ENCODE results near the gene LYSMD3. TPM values are rescaled to one million over a fixed set of nuclear protein-coding genes. Genes with fewer than 3 reads are reported as not detected.

LYSMD3 gene
- total RNA-seq, 1 donor from 2014 or later = 12.6 TPM

GRCh38 chr5:90484540-90484939 lies 44.8 kb downstream of the LYSMD3 start:
- no peak for ATAC-seq

GRCh38 chr5:90483206-90483605 lies 46.2 kb downstream of the LYSMD3 start:
- no peak for ATAC-seq

More at GRCh38 chr5:90484540-90484939, 44.8 kb downstream of the LYSMD3 start:
- no peak for DNase-seq (ENCODE audit: low spot score)

GRCh38 chr5:90480699-90481098 lies 48.7 kb downstream of the LYSMD3 start:
- ATAC-seq (no peak), DNase-seq (ENCODE audit: low spot score) (no peak)

More at GRCh38 chr5:90483206-90483605, 46.2 kb downstream of the LYSMD3 start:
- DNase-seq (ENCODE audit: low spot score) = no peak

GRCh38 chr5:90479611-90480385 lies 49.6 kb downstream of the LYSMD3 start:
- no peak for ATAC-seq
- no peak for DNase-seq (ENCODE audit: low spot score)

- DNase-seq (ENCODE audit: low spot score) (no peak), ATAC-seq (no peak)
Measured at GRCh38 chr5:90477621-90478215, 51.7 kb downstream of the LYSMD3 start.

GRCh38 chr5:90477073-90477472 lies 52.3 kb downstream of the LYSMD3 start:
- ATAC-seq (no peak), DNase-seq (ENCODE audit: low spot score) (no peak)

GRCh38 chr5:90476391-90476790 lies 53.0 kb downstream of the LYSMD3 start:
- no peak for DNase-seq (ENCODE audit: low spot score)
- no peak for ATAC-seq

- ATAC-seq = no peak
- DNase-seq (ENCODE audit: low spot score) = no peak
Measured at GRCh38 chr5:90475436-90475980, 53.9 kb downstream of the LYSMD3 start.

- ATAC-seq (peak; percentile 88), DNase-seq (ENCODE audit: low spot score) (peak; percentile 96)
Measured at GRCh38 chr5:90474235-90475107, 54.9 kb downstream of the LYSMD3 start, which contains the start of the genes MBLAC2 and POLR3G. Gene MBLAC2 (minus strand): TSS chr5:90474771. CDS start chr5:90474292, 479 bp downstream. Gene POLR3G (plus strand): TSS chr5:90474864. CDS start chr5:90485568, 10,704 bp downstream.

GRCh38 chr5:90473396-90474234 lies 55.8 kb downstream of the LYSMD3 start:
- ATAC-seq = peak; percentile 61

GRCh38 chr5:90472783-90473395 lies 56.5 kb downstream of the LYSMD3 start:
- no peak for ATAC-seq
- no peak for DNase-seq (ENCODE audit: low spot score)

More at GRCh38 chr5:90473396-90474234, 55.8 kb downstream of the LYSMD3 start:
- DNase-seq (ENCODE audit: low spot score) = no peak

Other genes with a start within 250 kb of the LYSMD3 start
- 5.6 TPM for gene CETN3, start 119.8 kb downstream of the LYSMD3 start, total RNA-seq
- gene MBLAC2, start 54.8 kb downstream of the LYSMD3 start, total RNA-seq = 4.4 TPM
- gene POLR3G, start 54.7 kb downstream of the LYSMD3 start, total RNA-seq = 2.2 TPM
- 9.3 TPM for gene ADGRV1, start 29.2 kb upstream of the LYSMD3 start, total RNA-seq

All from left lobe of liver (tissue), 2 donors.